ENCODE measurements around the gene KDM5B.
"Not testable (repeated sequence)": the region's sequence is repeated elsewhere in the genome, so short reads cannot be mapped to it uniquely, and the experiment has no call there.

KDM5B gene

GRCh38 chr1:202716654-202717053, 91.6 kb downstream of the KDM5B start:
- no peak overlapping the region for H3K27ac ChIP-seq
- DNase-seq (ENCODE audit: low spot score), result no peak
- TF ChIP-seq CTCF (conservative IDR thresholded peaks at IDR 0.05; ENCODE audit: low read depth), result no peak
- CTCF ChIA-PET, result interaction anchor here (0.5 to 1.5 kb wide), 5 partner anchors 27 to 532 kb away, joined by 3 to 6 read pairs (median 5); no protein-coding TSS in a partner anchor
- POLR2A ChIA-PET (ENCODE audit: low non-redundant PET), result no interaction called here

- POLR2A ChIA-PET (ENCODE audit: low non-redundant PET); DNase-seq (ENCODE audit: low spot score); H3K27ac ChIP-seq: not testable (repeated sequence)
- CTCF ChIA-PET, result interaction anchor here (0.6 to 1.7 kb wide), 5 partner anchors 43 to 114 kb away, joined by 3 to 9 read pairs (median 5); no protein-coding TSS in a partner anchor
Measured at GRCh38 chr1:202714202-202714601, 94.0 kb downstream of the KDM5B start.

- POLR2A ChIA-PET (ENCODE audit: low non-redundant PET), result no interaction called here
- DNase-seq (ENCODE audit: low spot score), result peak; percentile 46
- no peak overlapping the region for H3K27ac ChIP-seq
- CTCF ChIA-PET, result interaction anchor here (0.5 to 1.7 kb wide), 6 partner anchors 43 to 503 kb away, joined by 3 to 7 read pairs (median 4); no protein-coding TSS in a partner anchor
- no peak for TF ChIP-seq CTCF (conservative IDR thresholded peaks at IDR 0.05; ENCODE audit: low read depth)
Measured at GRCh38 chr1:202713110-202713509, 95.1 kb downstream of the KDM5B start.

- TF ChIP-seq CTCF (conservative IDR thresholded peaks at IDR 0.05; ENCODE audit: low read depth), result no peak
- H3K27ac ChIP-seq, result no peak overlapping the region
- DNase-seq (ENCODE audit: low spot score), result no peak
- POLR2A ChIA-PET (ENCODE audit: low non-redundant PET), result no interaction called here
- CTCF ChIA-PET, result interaction anchor here (0.6 kb wide), 1 partner anchor 175 kb away, joined by 7 read pairs; no protein-coding TSS in a partner anchor
Measured at GRCh38 chr1:202711949-202712635, 96.1 kb downstream of the KDM5B start.

- TF ChIP-seq CTCF (conservative IDR thresholded peaks at IDR 0.05; ENCODE audit: low read depth), result no peak
- POLR2A ChIA-PET (ENCODE audit: low non-redundant PET), result no interaction called here
- no peak within 1 kb of the TSS for H3K27ac ChIP-seq
- CTCF ChIA-PET, result interaction anchor here (0.6 to 1.2 kb wide), 2 partner anchors 9 to 51 kb away, joined by 3 to 6 read pairs; no protein-coding TSS in a partner anchor
- no peak for DNase-seq (ENCODE audit: low spot score)
Measured at GRCh38 chr1:202710070-202711045, 97.9 kb downstream of the KDM5B start, which contains the start of gene SYT2. Gene SYT2, minus strand, starts transcription at chr1:202710454. Its CDS starts 104,682 bp downstream, at chr1:202605772.

- ChIA-PET CTCF (interaction anchor here (0.6 to 1.1 kb wide), 5 partner anchors 10 to 110 kb away, joined by 3 to 5 read pairs (median 3); no protein-coding TSS in a partner anchor), POLR2A (ENCODE audit: low non-redundant PET) (no interaction called here)
- no peak for DNase-seq (ENCODE audit: low spot score)
- TF ChIP-seq CTCF (conservative IDR thresholded peaks at IDR 0.05; ENCODE audit: low read depth), result no peak
- no peak overlapping the region for H3K27ac ChIP-seq
Measured at GRCh38 chr1:202709276-202710041, 98.8 kb downstream of the KDM5B start.
